HepG2 (cell line): ENCODE measurements around the gene UNC13D. TPM values are rescaled to one million over a fixed set of nuclear protein-coding genes. Genes with fewer than 3 reads are reported as not detected.
A peak's percentile ranks its signal among the peaks of the same experiment; 100 is the strongest.

Experiments used
- AGO1 ChIP-seq: fragments of 200-400 bp; formaldehyde crosslinking; IDR thresholded peaks from 2 replicates; pipeline ENCODE4 v1.6.1; 2017; ENCODE audit warnings: mild to moderate bottlenecking, low read depth, low read length, moderate library complexity; ENCODE audit not compliant: poor library complexity, severe bottlenecking
- CBFB ChIP-seq: sonication (generic); formaldehyde crosslinking; IDR thresholded peaks from 2 replicates; pipeline ENCODE4 v1.4.0; 2020; ENCODE audit warnings: missing genetic modification reagents
- FOXC1 ChIP-seq: sonication (generic); formaldehyde crosslinking; IDR thresholded peaks from 2 replicates; pipeline ENCODE4 v1.8.0; 2022; ENCODE audit warnings: mild to moderate bottlenecking, missing genetic modification reagents, borderline replicate concordance
- FOXJ3 ChIP-seq: sonication (generic); formaldehyde crosslinking; IDR thresholded peaks from 2 replicates; pipeline ENCODE4 v1.4.0; 2020; ENCODE audit warnings: missing genetic modification reagents, mild to moderate bottlenecking, borderline replicate concordance
- MTA3 ChIP-seq: sonication (generic); formaldehyde crosslinking; IDR thresholded peaks from 2 replicates; pipeline ENCODE4 v1.4.0; 2020; ENCODE audit warnings: missing genetic modification reagents
- NFKB2 ChIP-seq: sonication (generic); formaldehyde crosslinking; IDR thresholded peaks from 2 replicates; pipeline ENCODE4 v1.4.0; 2020; ENCODE audit warnings: missing genetic modification reagents, borderline replicate concordance
- NR3C1 ChIP-seq: sonication (generic); formaldehyde crosslinking; IDR thresholded peaks from 2 replicates; pipeline ENCODE4 v1.4.0; 2020; ENCODE audit warnings: missing genetic modification reagents
- ONECUT2 ChIP-seq: sonication (generic); formaldehyde crosslinking; IDR thresholded peaks from 2 replicates; pipeline ENCODE4 v1.4.0; 2020; ENCODE audit warnings: missing genetic modification reagents
- PAX8 ChIP-seq: sonication (generic); formaldehyde crosslinking; IDR thresholded peaks from 2 replicates; pipeline ENCODE4 v1.8.0; 2022; ENCODE audit warnings: mild to moderate bottlenecking, missing genetic modification reagents, borderline replicate concordance
- PCBP1 ChIP-seq: fragments of 200-400 bp; formaldehyde crosslinking; IDR thresholded peaks from 2 replicates; pipeline ENCODE4 v1.6.1; 2017; ENCODE audit warnings: mild to moderate bottlenecking, low read depth, low read length, borderline replicate concordance
- RBM22 ChIP-seq: fragments of 200-400 bp; formaldehyde crosslinking; optimal IDR thresholded peaks from 2 replicates; pipeline ENCODE3; 2017; ENCODE audit warnings: mild to moderate bottlenecking, low read length, moderate library complexity
- SMAD9 ChIP-seq: sonication (generic); formaldehyde crosslinking; IDR thresholded peaks from 2 replicates; pipeline ENCODE4 v1.5.1; 2020; ENCODE audit warnings: mild to moderate bottlenecking, missing genetic modification reagents
- SP4 ChIP-seq: sonication (generic); formaldehyde crosslinking; IDR thresholded peaks from 2 replicates; pipeline ENCODE4 v1.8.1; 2023; ENCODE audit warnings: mild to moderate bottlenecking, missing genetic modification reagents
- ZBTB42 ChIP-seq: sonication (generic); formaldehyde crosslinking; IDR thresholded peaks from 2 replicates; pipeline ENCODE4 v1.5.0; 2020; ENCODE audit warnings: mild to moderate bottlenecking, missing genetic modification reagents
- ZC3H13 ChIP-seq: sonication (generic); formaldehyde crosslinking; IDR thresholded peaks from 2 replicates; pipeline ENCODE4 v1.8.1; 2023; ENCODE audit warnings: mild to moderate bottlenecking, missing genetic modification reagents, moderate library complexity
- ZMYM2 ChIP-seq: sonication (generic); formaldehyde crosslinking; IDR thresholded peaks from 2 replicates; pipeline ENCODE4 v1.8.0; 2022; ENCODE audit warnings: mild to moderate bottlenecking, missing genetic modification reagents
- ZNF468 ChIP-seq: sonication (generic); formaldehyde crosslinking; IDR thresholded peaks from 2 replicates; pipeline ENCODE4 v1.8.0; 2022; ENCODE audit warnings: mild to moderate bottlenecking, moderate library complexity, missing genetic modification reagents
- ZSCAN20 ChIP-seq: sonication (generic); formaldehyde crosslinking; IDR thresholded peaks from 2 replicates; pipeline ENCODE4 v1.4.0; 2020; ENCODE audit warnings: missing genetic modification reagents, mild to moderate bottlenecking, borderline replicate concordance
- polyA plus RNA-seq, 8 experiments: library from polyadenylated mRNA; depleted of rRNA in 3 of 8; stranded (reverse) in 7 of 8; unstranded in 1 of 8; fragments of >200 nt; fragmentation: Illumina TruSeq in 4 of 8; extraction: Trizol in 4 of 8; gene quantifications; 2 replicates each; pipeline versions ENCODE4 v1.2.1 to v1.2.3, GENCODE V29; 2011 to 2016; ENCODE audit warnings: low read depth in 4 of 8, missing spikeins in 1 of 8, mixed read lengths in 1 of 8; ENCODE audit not compliant: insufficient read depth in 1 of 8
- total RNA-seq, 5 experiments: library from RNA; depleted of rRNA; stranded (reverse); fragments of >200 nt; fragmentation: Illumina TruSeq; extraction: Trizol; gene quantifications; 2 replicates each; pipeline ENCODE4 v1.2.3, GENCODE V29; 2016; ENCODE audit warnings: low read depth in 1 of 5
- TF ChIP-seq, protein P1 (sequence below), 2 experiments: sonication (generic) in 1 of 2; formaldehyde crosslinking in 1 of 2; IDR thresholded peaks; 2 replicates each; pipeline versions ENCODE4 v1.4.0 to v1.6.1; 2018 to 2020; ENCODE audit warnings: missing genetic modification reagents in 2 of 2, borderline replicate concordance in 1 of 2, low read depth in 1 of 2, mild to moderate bottlenecking in 1 of 2, missing biosample characterization in 1 of 2
- TF ChIP-seq, protein P2 (sequence below): sonication (generic); formaldehyde crosslinking; IDR thresholded peaks from 2 replicates; pipeline ENCODE4 v1.8.1; 2023; ENCODE audit warnings: mild to moderate bottlenecking, missing genetic modification reagents
- TF ChIP-seq, protein P3 (sequence below): sonication (generic); formaldehyde crosslinking; IDR thresholded peaks from 2 replicates; pipeline ENCODE4 v1.5.0; 2020; ENCODE audit warnings: mild to moderate bottlenecking, missing genetic modification reagents
- TF ChIP-seq, protein P4 (sequence below): sonication (generic); formaldehyde crosslinking; IDR thresholded peaks from 2 replicates; pipeline ENCODE4 v1.5.0; 2020; ENCODE audit warnings: mild to moderate bottlenecking, missing genetic modification reagents, moderate library complexity

Gene UNC13D
- total and polyA plus RNA-seq, 2 of the 13 experiments (the other 11 are each of a cell fraction or from before 2014, with no cell fraction given), result 29.7 to 42.7 TPM

DNA sequence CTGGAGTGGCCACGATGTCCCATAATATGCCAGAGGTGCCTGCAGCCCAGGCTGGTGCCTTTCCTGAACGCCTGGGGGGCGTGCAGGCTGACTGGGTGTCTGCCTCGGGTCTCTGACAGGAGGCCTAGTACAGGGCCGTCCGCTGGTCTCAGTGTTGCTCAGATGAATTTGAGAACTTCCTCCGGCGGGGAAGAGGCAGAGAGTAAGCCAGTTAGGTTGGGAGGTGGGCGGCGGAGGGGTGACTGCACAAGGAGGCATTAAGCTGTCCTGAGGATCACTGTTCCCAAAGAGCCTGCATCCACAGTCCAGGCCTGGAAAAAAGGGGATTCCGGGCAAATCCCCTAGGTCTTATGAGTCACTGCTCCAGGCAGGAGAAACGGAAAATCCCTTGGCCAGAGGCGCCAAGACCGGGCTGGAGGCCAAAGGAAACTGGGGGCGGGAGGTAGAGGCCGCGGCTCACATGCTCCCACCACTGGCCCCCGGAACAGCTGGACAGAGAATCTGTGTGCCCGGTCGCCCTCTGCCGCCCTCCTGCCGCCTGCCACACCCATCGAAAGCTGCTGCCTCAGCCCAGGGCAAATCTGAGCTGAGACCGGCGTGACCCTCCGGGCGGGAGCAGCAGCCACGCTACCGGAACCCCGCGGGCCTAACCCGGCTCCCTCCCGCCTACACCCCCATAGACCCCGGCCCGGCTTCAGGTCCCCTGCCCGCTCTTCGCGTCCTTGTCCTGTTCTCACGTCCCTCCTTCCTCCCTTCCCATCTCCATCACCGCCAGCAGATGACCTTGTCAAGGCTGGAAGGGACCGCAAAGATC is 32.9 kb upstream of the UNC13D start (continued):
- TF ChIP-seq, protein P1, sequence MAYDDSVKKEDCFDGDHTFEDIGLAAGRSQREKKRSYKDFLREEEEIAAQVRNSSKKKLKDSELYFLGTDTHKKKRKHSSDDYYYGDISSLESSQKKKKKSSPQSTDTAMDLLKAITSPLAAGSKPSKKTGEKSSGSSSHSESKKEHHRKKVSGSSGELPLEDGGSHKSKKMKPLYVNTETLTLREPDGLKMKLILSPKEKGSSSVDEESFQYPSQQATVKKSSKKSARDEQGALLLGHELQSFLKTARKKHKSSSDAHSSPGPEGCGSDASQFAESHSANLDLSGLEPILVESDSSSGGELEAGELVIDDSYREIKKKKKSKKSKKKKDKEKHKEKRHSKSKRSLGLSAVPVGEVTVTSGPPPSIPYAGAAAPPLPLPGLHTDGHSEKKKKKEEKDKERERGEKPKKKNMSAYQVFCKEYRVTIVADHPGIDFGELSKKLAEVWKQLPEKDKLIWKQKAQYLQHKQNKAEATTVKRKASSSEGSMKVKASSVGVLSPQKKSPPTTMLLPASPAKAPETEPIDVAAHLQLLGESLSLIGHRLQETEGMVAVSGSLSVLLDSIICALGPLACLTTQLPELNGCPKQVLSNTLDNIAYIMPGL (CRISPR knock-in tag; IDR thresholded peaks at IDR 0.05; ENCODE audit: borderline replicate concordance in 1 of 2, low read depth in 1 of 2), result peak in 1 of 2 experiments; percentile 0; a peak in 1 of 4 replicates
- TF ChIP-seq PAX8 (no peak), ONECUT2 (CRISPR knock-in tag) (0 out of 2 replicates have a peak, but pooled peaks have one; percentile 36), CBFB (CRISPR knock-in tag) (0 out of 2 replicates have a peak, but pooled peaks have one; percentile 39), SP4 (CRISPR knock-in tag) (0 out of 2 replicates have a peak, but pooled peaks have one; percentile 33), AGO1 (peak; percentile 96), ZBTB42 (CRISPR knock-in tag) (peak; percentile 95), NFKB2 (peak; percentile 69), MTA3 (no peak), NR3C1 (no peak), FOXJ3 (no peak), ZC3H13 (no peak), RBM22 (peak; percentile 6), ZSCAN20 (CRISPR knock-in tag) (0 out of 2 replicates have a peak, but pooled peaks have one; percentile 22), ZMYM2 (peak; percentile 87; the same call in 1 of the 2 replicates), PCBP1 (0 out of 2 replicates have a peak, but pooled peaks have one; percentile 76), ZNF468 (CRISPR knock-in tag) (no peak), SMAD9 (peak; percentile 75; the same call in 1 of the 2 replicates), FOXC1 (CRISPR knock-in tag) (peak; percentile 12; the same call in 1 of the 2 replicates)
- TF ChIP-seq, protein P2, sequence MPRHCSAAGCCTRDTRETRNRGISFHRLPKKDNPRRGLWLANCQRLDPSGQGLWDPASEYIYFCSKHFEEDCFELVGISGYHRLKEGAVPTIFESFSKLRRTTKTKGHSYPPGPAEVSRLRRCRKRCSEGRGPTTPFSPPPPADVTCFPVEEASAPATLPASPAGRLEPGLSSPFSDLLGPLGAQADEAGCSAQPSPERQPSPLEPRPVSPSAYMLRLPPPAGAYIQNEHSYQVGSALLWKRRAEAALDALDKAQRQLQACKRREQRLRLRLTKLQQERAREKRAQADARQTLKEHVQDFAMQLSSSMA (CRISPR knock-in tag), result 0 out of 2 replicates have a peak, but pooled peaks have one; percentile 83
- TF ChIP-seq, protein P3, sequence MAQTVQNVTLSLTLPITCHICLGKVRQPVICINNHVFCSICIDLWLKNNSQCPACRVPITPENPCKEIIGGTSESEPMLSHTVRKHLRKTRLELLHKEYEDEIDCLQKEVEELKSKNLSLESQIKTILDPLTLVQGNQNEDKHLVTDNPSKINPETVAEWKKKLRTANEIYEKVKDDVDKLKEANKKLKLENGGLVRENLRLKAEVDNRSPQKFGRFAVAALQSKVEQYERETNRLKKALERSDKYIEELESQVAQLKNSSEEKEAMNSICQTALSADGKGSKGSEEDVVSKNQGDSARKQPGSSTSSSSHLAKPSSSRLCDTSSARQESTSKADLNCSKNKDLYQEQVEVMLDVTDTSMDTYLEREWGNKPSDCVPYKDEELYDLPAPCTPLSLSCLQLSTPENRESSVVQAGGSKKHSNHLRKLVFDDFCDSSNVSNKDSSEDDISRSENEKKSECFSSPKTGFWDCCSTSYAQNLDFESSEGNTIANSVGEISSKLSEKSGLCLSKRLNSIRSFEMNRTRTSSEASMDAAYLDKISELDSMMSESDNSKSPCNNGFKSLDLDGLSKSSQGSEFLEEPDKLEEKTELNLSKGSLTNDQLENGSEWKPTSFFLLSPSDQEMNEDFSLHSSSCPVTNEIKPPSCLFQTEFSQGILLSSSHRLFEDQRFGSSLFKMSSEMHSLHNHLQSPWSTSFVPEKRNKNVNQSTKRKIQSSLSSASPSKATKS (CRISPR knock-in tag), result no peak
- TF ChIP-seq, protein P4, sequence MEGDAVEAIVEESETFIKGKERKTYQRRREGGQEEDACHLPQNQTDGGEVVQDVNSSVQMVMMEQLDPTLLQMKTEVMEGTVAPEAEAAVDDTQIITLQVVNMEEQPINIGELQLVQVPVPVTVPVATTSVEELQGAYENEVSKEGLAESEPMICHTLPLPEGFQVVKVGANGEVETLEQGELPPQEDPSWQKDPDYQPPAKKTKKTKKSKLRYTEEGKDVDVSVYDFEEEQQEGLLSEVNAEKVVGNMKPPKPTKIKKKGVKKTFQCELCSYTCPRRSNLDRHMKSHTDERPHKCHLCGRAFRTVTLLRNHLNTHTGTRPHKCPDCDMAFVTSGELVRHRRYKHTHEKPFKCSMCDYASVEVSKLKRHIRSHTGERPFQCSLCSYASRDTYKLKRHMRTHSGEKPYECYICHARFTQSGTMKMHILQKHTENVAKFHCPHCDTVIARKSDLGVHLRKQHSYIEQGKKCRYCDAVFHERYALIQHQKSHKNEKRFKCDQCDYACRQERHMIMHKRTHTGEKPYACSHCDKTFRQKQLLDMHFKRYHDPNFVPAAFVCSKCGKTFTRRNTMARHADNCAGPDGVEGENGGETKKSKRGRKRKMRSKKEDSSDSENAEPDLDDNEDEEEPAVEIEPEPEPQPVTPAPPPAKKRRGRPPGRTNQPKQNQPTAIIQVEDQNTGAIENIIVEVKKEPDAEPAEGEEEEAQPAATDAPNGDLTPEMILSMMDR (CRISPR knock-in tag), result peak; percentile 73
